ENCODE data around the gene APOL6.

DNA sequence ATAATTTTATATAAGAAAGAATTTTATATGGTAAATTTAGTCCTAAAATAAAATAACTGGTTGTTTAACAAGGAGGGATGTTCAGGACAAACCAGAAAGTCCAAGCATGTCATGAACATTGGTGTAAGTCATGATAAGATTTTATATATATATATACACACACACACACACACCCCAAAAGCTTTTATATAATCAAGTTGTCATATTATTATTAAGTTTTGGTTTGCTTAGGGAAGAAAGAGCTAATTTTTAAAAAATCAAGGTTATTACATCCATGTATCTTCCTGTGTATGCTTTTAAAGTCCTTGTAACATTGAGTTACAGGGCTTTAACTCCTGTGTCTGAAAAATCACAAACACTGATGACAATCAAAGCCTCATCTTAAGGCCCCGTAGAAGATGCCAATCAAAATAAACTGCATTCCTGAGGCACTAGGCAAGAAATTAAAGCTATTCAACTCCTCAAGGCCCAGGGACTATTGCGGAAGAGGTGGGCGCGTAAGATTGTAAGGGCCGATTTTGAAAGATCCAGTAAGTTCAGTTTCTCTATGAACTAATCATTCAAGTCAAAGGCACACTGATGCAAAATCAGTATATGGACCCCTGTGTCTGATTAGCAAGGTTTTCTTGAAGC lies 16.8 kb downstream of the APOL6 start:
- TF ChIP-seq, protein P1, sequence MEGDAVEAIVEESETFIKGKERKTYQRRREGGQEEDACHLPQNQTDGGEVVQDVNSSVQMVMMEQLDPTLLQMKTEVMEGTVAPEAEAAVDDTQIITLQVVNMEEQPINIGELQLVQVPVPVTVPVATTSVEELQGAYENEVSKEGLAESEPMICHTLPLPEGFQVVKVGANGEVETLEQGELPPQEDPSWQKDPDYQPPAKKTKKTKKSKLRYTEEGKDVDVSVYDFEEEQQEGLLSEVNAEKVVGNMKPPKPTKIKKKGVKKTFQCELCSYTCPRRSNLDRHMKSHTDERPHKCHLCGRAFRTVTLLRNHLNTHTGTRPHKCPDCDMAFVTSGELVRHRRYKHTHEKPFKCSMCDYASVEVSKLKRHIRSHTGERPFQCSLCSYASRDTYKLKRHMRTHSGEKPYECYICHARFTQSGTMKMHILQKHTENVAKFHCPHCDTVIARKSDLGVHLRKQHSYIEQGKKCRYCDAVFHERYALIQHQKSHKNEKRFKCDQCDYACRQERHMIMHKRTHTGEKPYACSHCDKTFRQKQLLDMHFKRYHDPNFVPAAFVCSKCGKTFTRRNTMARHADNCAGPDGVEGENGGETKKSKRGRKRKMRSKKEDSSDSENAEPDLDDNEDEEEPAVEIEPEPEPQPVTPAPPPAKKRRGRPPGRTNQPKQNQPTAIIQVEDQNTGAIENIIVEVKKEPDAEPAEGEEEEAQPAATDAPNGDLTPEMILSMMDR (IDR thresholded peaks at IDR 0.05; ENCODE audit: low read depth, low read length, poor library complexity, severe bottlenecking) = no peak
- no peak for TF ChIP-seq EZH2phosphoT487 (IDR thresholded peaks at IDR 0.05; ENCODE audit: borderline replicate concordance, low read length)
